SK-N-SH (cell line): ENCODE measurements around the gene BARX1. TPM values are rescaled to one million over a fixed set of nuclear protein-coding genes. Genes with fewer than 3 reads are reported as not detected.

Source experiments
- CTCF ChIA-PET: fragments of 300-600, 350-600 bp; formaldehyde crosslinking; extraction: SDS; loops from one replicate; lab custom pipeline; 2021; lab: Yijun Ruan, JAX
- POLR2A ChIA-PET: fragments of 350-600 bp; sonication (Branson Sonifier 250); formaldehyde crosslinking; extraction: SDS; loops from one replicate; lab custom pipeline; 2020; ENCODE audit warnings: antibody characterized with exemption, inconsistent platforms; lab: Yijun Ruan, JAX
- DNase-seq: peaks from one replicate; pipeline ENCODE4 v3.0.0; 2012
- H2AFZ ChIP-seq: fragments of 200-600 bp; sonication (generic); 2 replicates; pipeline ENCODE4 v1.8.1; 2016; ENCODE audit warnings: antibody characterized with exemption, mild to moderate bottlenecking, low read depth
- H3F3A ChIP-seq: fragments of 200-600 bp; sonication (generic); replicated peaks from 2 replicates; pipeline ENCODE3; 2016; ENCODE audit warnings: antibody characterized with exemption, mild to moderate bottlenecking; ENCODE audit not compliant: insufficient read depth
- H3K27ac ChIP-seq, 2 experiments: fragments of 200-500 bp in 1 of 2; fragments of 200-600 bp in 1 of 2; sonication (Bioruptor generic) in 1 of 2; sonication (generic), shearing (Covaris generic) in 1 of 2; 2 replicates each; pipeline versions ENCODE4 v1.5.1 to v1.6.1; 2014 to 2016; ENCODE audit warnings: low read depth in 2 of 2, inconsistent platforms in 1 of 2, low read length in 1 of 2, mild to moderate bottlenecking in 1 of 2, mixed read lengths in 1 of 2
- H3K27me3 ChIP-seq: fragments of 200-600 bp; sonication (generic), shearing (Covaris generic); 2 replicates; pipeline ENCODE4 v1.6.1; 2016; ENCODE audit warnings: mixed run types; ENCODE audit not compliant: insufficient read depth
- H3K36me3 ChIP-seq, 2 experiments: fragments of 200-500 bp in 1 of 2; fragments of 200-600 bp in 1 of 2; sonication (Bioruptor generic) in 1 of 2; sonication (generic) in 1 of 2; replicated peaks in 1 of 2; 2 replicates each; pipeline versions ENCODE3 to v1.5.1; 2014 to 2016; ENCODE audit warnings: low read length in 1 of 2, mild to moderate bottlenecking in 1 of 2; ENCODE audit not compliant: insufficient read depth in 2 of 2, control insufficient read depth in 1 of 2
- H3K4me1 ChIP-seq, 2 experiments: fragments of 200-500 bp in 1 of 2; fragments of 200-600 bp in 1 of 2; sonication (Bioruptor generic) in 1 of 2; sonication (generic), shearing (Covaris generic) in 1 of 2; 2 replicates each; pipeline versions ENCODE4 v1.5.1 to v1.6.1; 2014 to 2016; ENCODE audit warnings: low read depth in 1 of 2, low read length in 1 of 2, mixed run types in 1 of 2; ENCODE audit not compliant: insufficient read depth in 2 of 2, control insufficient read depth in 1 of 2
- H3K4me2 ChIP-seq: fragments of 200-600 bp; sonication (generic), shearing (Covaris generic); 2 replicates; pipeline ENCODE4 v1.6.1; 2017; ENCODE audit warnings: mixed run types
- H3K4me3 ChIP-seq, 2 experiments: fragments of 200-500 bp in 1 of 2; fragments of 200-600 bp in 1 of 2; sonication (Bioruptor generic) in 1 of 2; sonication (generic), shearing (Covaris generic) in 1 of 2; 2 replicates each; pipeline versions ENCODE4 v1.5.1 to v1.8.1; 2014 to 2016; ENCODE audit warnings: low read depth in 2 of 2, inconsistent platforms in 1 of 2, low read length in 1 of 2, mild to moderate bottlenecking in 1 of 2, mixed read lengths in 1 of 2, moderate library complexity in 1 of 2
- H3K79me2 ChIP-seq: fragments of 200-600 bp; sonication (generic); 2 replicates; pipeline ENCODE4 v1.8.1; 2017; ENCODE audit warnings: mild to moderate bottlenecking; ENCODE audit not compliant: insufficient read depth
- H3K9ac ChIP-seq: fragments of 200-600 bp; sonication (generic); 2 replicates; pipeline ENCODE4 v1.6.1; 2017; ENCODE audit warnings: mixed run types
- H3K9me2 ChIP-seq: fragments of 200-600 bp; sonication (generic); 2 replicates; pipeline ENCODE4 v1.6.1; 2017; ENCODE audit warnings: mixed run types
- H3K9me3 ChIP-seq: fragments of 200-600 bp; sonication (generic); 2 replicates; pipeline ENCODE4 v1.6.1; 2017; ENCODE audit warnings: mixed run types, mild to moderate bottlenecking, moderate library complexity
- H4K20me1 ChIP-seq: fragments of 200-600 bp; sonication (generic); 2 replicates; pipeline ENCODE4 v1.6.1; 2017; ENCODE audit warnings: mild to moderate bottlenecking, mixed run types; ENCODE audit not compliant: insufficient read depth
- CTCF ChIP-seq: fragments of 200-600 bp; sonication (generic); IDR thresholded peaks from 2 replicates; pipeline ENCODE4 v1.6.1; 2017; ENCODE audit warnings: antibody characterized with exemption, mild to moderate bottlenecking, moderate library complexity
- FOSL2 ChIP-seq: IDR thresholded peaks from 2 replicates; pipeline ENCODE4 v1.4.0; 2012; ENCODE audit warnings: low read depth, mild to moderate bottlenecking, moderate library complexity, borderline replicate concordance
- NFIC ChIP-seq: IDR thresholded peaks from 2 replicates; pipeline ENCODE4 v1.4.0; 2012; ENCODE audit warnings: borderline replicate concordance
- PBX3 ChIP-seq: IDR thresholded peaks from 2 replicates; pipeline ENCODE4; 2012
- POLR2AphosphoS5 ChIP-seq: IDR thresholded peaks from 2 replicates; pipeline ENCODE4 v1.6.1; 2012; ENCODE audit warnings: low read depth, low read length
- RAD21 ChIP-seq: IDR thresholded peaks from 2 replicates; pipeline ENCODE4 v1.6.1; 2012; ENCODE audit warnings: mild to moderate bottlenecking, low read length
- RCOR1 ChIP-seq: fragments of 150-350 bp; IDR thresholded peaks from 2 replicates; pipeline ENCODE4 v1.6.1; 2017; ENCODE audit warnings: antibody characterized with exemption, low read length
- REST ChIP-seq: IDR thresholded peaks from 2 replicates; pipeline ENCODE4 v1.6.1; 2012; ENCODE audit warnings: mild to moderate bottlenecking, low read depth, low read length, moderate library complexity
- RXRA ChIP-seq: IDR thresholded peaks from 2 replicates; pipeline ENCODE4 v1.4.0; 2012; ENCODE audit warnings: low read depth, mild to moderate bottlenecking, borderline replicate concordance
- SIN3A ChIP-seq: IDR thresholded peaks from 2 replicates; pipeline ENCODE4 v1.6.1; 2012; ENCODE audit warnings: low read depth, mild to moderate bottlenecking, low read length, moderate library complexity, borderline replicate concordance
- SMC3 ChIP-seq: IDR thresholded peaks from 2 replicates; pipeline ENCODE4 v1.6.1; 2012; ENCODE audit warnings: low read depth, low read length, improper control_type of control experiment
- TAF1 ChIP-seq: IDR thresholded peaks from 2 replicates; pipeline ENCODE4 v1.6.1; 2012; ENCODE audit warnings: low read depth, mild to moderate bottlenecking, low read length, moderate library complexity, borderline replicate concordance
- TCF12 ChIP-seq: IDR thresholded peaks from 2 replicates; pipeline ENCODE4 v1.4.0; 2012
- TEAD4 ChIP-seq: IDR thresholded peaks from 2 replicates; pipeline ENCODE4 v1.4.0; 2012; ENCODE audit warnings: mild to moderate bottlenecking, borderline replicate concordance; ENCODE audit not compliant: insufficient read depth
- USF1 ChIP-seq: IDR thresholded peaks from 2 replicates; pipeline ENCODE4 v1.4.0; 2012; ENCODE audit warnings: low read depth, borderline replicate concordance
- ZBTB33 ChIP-seq: IDR thresholded peaks from 2 replicates; pipeline ENCODE4 v1.4.0; 2012; ENCODE audit warnings: low read depth, borderline replicate concordance
- WGBS: methylation state at CpG from one replicate; pipeline ENCODE4 v1.1.6; 2017; ENCODE audit warnings: low lambda C conversion rate; 5-methylcytosine and 5-hydroxymethylcytosine counted together
- polyA plus RNA-seq, 3 experiments: library from polyadenylated mRNA; depleted of rRNA; stranded (reverse); fragments of >200 nt; gene quantifications; 2 replicates each; pipeline ENCODE4 v1.2.3, GENCODE V29; 2012

Gene BARX1
- polyA plus RNA-seq, 1 of the 3 experiments (the other 2 are of a cell fraction) = not detected

- 53% methylated on average over 10 of the region's 10 CpGs for WGBS
- no peak overlapping the region for H3K27ac ChIP-seq
- no peak for TF ChIP-seq TCF12
- no peak for TF ChIP-seq FOSL2
- no peak for TF ChIP-seq TAF1
- no peak for TF ChIP-seq SIN3A
- TF ChIP-seq POLR2AphosphoS5 = no peak
- no peak for TF ChIP-seq ZBTB33
- no peak for TF ChIP-seq TEAD4
- no peak for TF ChIP-seq REST
- no peak for TF ChIP-seq PBX3
- TF ChIP-seq RXRA = no peak
- no peak for TF ChIP-seq RAD21
- no peak for TF ChIP-seq CTCF
- no peak for TF ChIP-seq RCOR1
- no peak for TF ChIP-seq NFIC
- TF ChIP-seq SMC3 = no peak
- TF ChIP-seq USF1 = no peak
- no peak overlapping the region for H2AFZ ChIP-seq
- no peak overlapping the region for H3K4me2 ChIP-seq
- H3K9me2 ChIP-seq = no peaks in the 10 kb centered on the region
- no peak overlapping the region for H3K4me3 ChIP-seq
- no peaks in the 10 kb centered on the region for H3K27me3 ChIP-seq
- H3F3A ChIP-seq = no peaks in the 10 kb centered on the region
- ChIA-PET CTCF (interaction anchor here (0.7 to 1.2 kb wide), 2 partner anchors 54 to 224 kb away, joined by 3 read pairs; no protein-coding TSS in a partner anchor), POLR2A (no interaction called here)
- no peaks in the 10 kb centered on the region for H3K79me2 ChIP-seq
- H3K9ac ChIP-seq = no peak overlapping the region
- no peaks in the 10 kb centered on the region for H3K9me3 ChIP-seq
- H3K4me1 ChIP-seq = no peaks in the 10 kb centered on the region
- DNase-seq = no peak
- no peaks in the 10 kb centered on the region for H4K20me1 ChIP-seq
- no peaks in the 10 kb centered on the region for H3K36me3 ChIP-seq
These were observed 48.8 kb downstream of the BARX1 start for GRCh38 chr9:93906195-93906880.
